ENCODE results near the gene EBF3. TPM values are rescaled to one million over a fixed set of nuclear protein-coding genes. Genes with fewer than 3 reads are reported as not detected.

The EBF3 gene
- total RNA-seq, 4 donors from 2014 or later = 1.5 to 4.1 (median 1.9) TPM; not detected in 1

- Histone ChIP-seq H3K9me3 (no peaks in the 10 kb centered on the region), H3K4me3 (no peak overlapping the region), H3K27ac (no peak overlapping the region), H3K27me3 (no peaks in the 10 kb centered on the region), H3K36me3 (no peaks in the 10 kb centered on the region), H3K4me1 (no peaks in the 10 kb centered on the region)
- DNase-seq = peak in 1 of 3 donors; percentile 13
- TF ChIP-seq CTCF (IDR thresholded peaks at IDR 0.05) = no peak
- no peak for TF ChIP-seq POLR2A (IDR thresholded peaks at IDR 0.05)
These were observed 45.7 kb downstream of the EBF3 start for GRCh38 chr10:129918401-129918800.

- Histone ChIP-seq H3K4me1 (no peaks in the 10 kb centered on the region), H3K27ac (no peak overlapping the region), H3K36me3 (no peaks in the 10 kb centered on the region), H3K27me3 (no peaks in the 10 kb centered on the region), H3K4me3 (no peak overlapping the region), H3K9me3 (no peaks in the 10 kb centered on the region)
- peak in 1 of 3 donors; percentile 15 for DNase-seq
- TF ChIP-seq CTCF (IDR thresholded peaks at IDR 0.05) (no peak), POLR2A (IDR thresholded peaks at IDR 0.05) (no peak)
These were observed 46.1 kb downstream of the EBF3 start for GRCh38 chr10:129917936-129918335.

GRCh38 chr10:129916506-129916995 is 47.5 kb downstream of the EBF3 start:
- H3K4me3 ChIP-seq = no peak overlapping the region
- TF ChIP-seq POLR2A (IDR thresholded peaks at IDR 0.05) = no peak
- TF ChIP-seq CTCF (IDR thresholded peaks at IDR 0.05) = no peak
- H3K36me3 ChIP-seq = no peaks in the 10 kb centered on the region
- H3K9me3 ChIP-seq = no peaks in the 10 kb centered on the region
- H3K27me3 ChIP-seq = no peaks in the 10 kb centered on the region
- no peaks in the 10 kb centered on the region for H3K4me1 ChIP-seq
- peak in 1 of 3 donors; percentile 23 for DNase-seq
- H3K27ac ChIP-seq = no peak overlapping the region

- TF ChIP-seq POLR2A (IDR thresholded peaks at IDR 0.05) (no peak), CTCF (IDR thresholded peaks at IDR 0.05) (no peak)
- Histone ChIP-seq H3K9me3 (no peaks in the 10 kb centered on the region), H3K27me3 (no peaks in the 10 kb centered on the region), H3K4me1 (no peaks in the 10 kb centered on the region), H3K27ac (no peak overlapping the region), H3K36me3 (no peaks in the 10 kb centered on the region), H3K4me3 (no peak overlapping the region)
- DNase-seq = peak in 1 of 3 donors; percentile 20
These were observed 48.3 kb downstream of the EBF3 start for GRCh38 chr10:129915526-129916378.

GRCh38 chr10:129914960-129915359 is 49.1 kb downstream of the EBF3 start:
- H3K4me1 ChIP-seq = no peaks in the 10 kb centered on the region
- DNase-seq = peak in 1 of 3 donors; percentile 7
- no peak for TF ChIP-seq POLR2A (IDR thresholded peaks at IDR 0.05)
- TF ChIP-seq CTCF (IDR thresholded peaks at IDR 0.05) = no peak
- no peaks in the 10 kb centered on the region for H3K27me3 ChIP-seq
- no peaks in the 10 kb centered on the region for H3K9me3 ChIP-seq
- H3K27ac ChIP-seq = no peak overlapping the region
- no peak overlapping the region for H3K4me3 ChIP-seq
- H3K36me3 ChIP-seq = no peaks in the 10 kb centered on the region

All from Peyer's patch (tissue), 4 donors.